Measurements from ENCODE around the gene WBP4. TPM values are rescaled to one million over a fixed set of nuclear protein-coding genes. Genes with fewer than 3 reads are reported as not detected.

WBP4 gene
- total and polyA plus RNA-seq, 2 of the 13 experiments (the other 11 are each of a cell fraction or from before 2014, with no cell fraction given), result 6.7 to 11.7 TPM

GRCh38 chr13:41107584-41108014, 46.3 kb downstream of the WBP4 start (continued):
- TF ChIP-seq SOX13 (IDR thresholded peaks at IDR 0.05) (no peak), SOX13 (CRISPR knock-in tag; conservative IDR thresholded peaks at IDR 0.05 in 1 of 2, IDR thresholded peaks at IDR 0.05 in 1 of 2) (peak in 1 of 2 experiments; percentile 10; a peak in 1 of 4 replicates), TFDP1 (CRISPR knock-in tag; IDR thresholded peaks at IDR 0.05; ENCODE audit: borderline replicate concordance) (peak; percentile 40; the same call in 1 of the 2 replicates), PATZ1 (CRISPR knock-in tag; IDR thresholded peaks at IDR 0.05) (peak; percentile 50; the same call in 1 of the 2 replicates), ZFYVE20 (CRISPR knock-in tag; IDR thresholded peaks at IDR 0.05; ENCODE audit: borderline replicate concordance, low read depth) (no peak), TSC22D2 (CRISPR knock-in tag; IDR thresholded peaks at IDR 0.05; ENCODE audit: borderline replicate concordance) (no peak), SP5 (CRISPR knock-in tag; IDR thresholded peaks at IDR 0.05; ENCODE audit: borderline replicate concordance, low read depth) (no peak), TFDP2 (CRISPR knock-in tag; IDR thresholded peaks at IDR 0.05) (peak; percentile 46; the same call in 1 of the 2 replicates), HDAC1 (CRISPR knock-in tag; IDR thresholded peaks at IDR 0.05) (peak; percentile 72), RFX5 (IDR thresholded peaks at IDR 0.05; ENCODE audit: low read depth, low read length) (peak; percentile 30; the same call in 1 of the 2 replicates), IRF9 (CRISPR knock-in tag; IDR thresholded peaks at IDR 0.05; ENCODE audit: borderline replicate concordance) (0 out of 2 replicates have a peak, but pooled peaks have one; percentile 37), NFIC (IDR thresholded peaks at IDR 0.05; ENCODE audit: low read length) (no peak), ZNF331 (CRISPR knock-in tag; IDR thresholded peaks at IDR 0.05) (0 out of 2 replicates have a peak, but pooled peaks have one; percentile 44), TIGD3 (CRISPR knock-in tag; IDR thresholded peaks at IDR 0.05; ENCODE audit: borderline replicate concordance) (no peak), TAF1 (CRISPR knock-in tag; IDR thresholded peaks at IDR 0.05) (peak; percentile 87), ATF7-NPFF (CRISPR knock-in tag; IDR thresholded peaks at IDR 0.05; ENCODE audit: low read depth) (0 out of 2 replicates have a peak, but pooled peaks have one; percentile 22), SAP130 (CRISPR knock-in tag; IDR thresholded peaks at IDR 0.05; ENCODE audit: low read depth) (peak; percentile 25; the same call in 1 of the 2 replicates), FOXA3 (CRISPR knock-in tag; IDR thresholded peaks at IDR 0.05) (no peak), JUND (CRISPR knock-in tag; IDR thresholded peaks at IDR 0.05) (peak; percentile 60; the same call in 1 of the 2 replicates), NFYB (CRISPR knock-in tag; IDR thresholded peaks at IDR 0.05) (peak; percentile 68), SP4 (CRISPR knock-in tag; IDR thresholded peaks at IDR 0.05) (peak; percentile 25; the same call in 1 of the 2 replicates), POLR2G (IDR thresholded peaks at IDR 0.05; ENCODE audit: low read depth, low read length) (peak; percentile 68), FOSL1 (CRISPR knock-in tag; IDR thresholded peaks at IDR 0.05; ENCODE audit: borderline replicate concordance) (no peak), NFYC (CRISPR knock-in tag; IDR thresholded peaks at IDR 0.05) (peak; percentile 79), YY1 (IDR thresholded peaks at IDR 0.05; ENCODE audit: insufficient read depth, insufficient replicate concordance, low read depth, low read length) (peak; percentile 85)

Data from HepG2 (cell line).